ENCODE data around the gene ALK.
"Not testable (repeated sequence)": the region's sequence is repeated elsewhere in the genome, so short reads cannot be mapped to it uniquely, and the experiment has no call there.

ALK gene

DNA sequence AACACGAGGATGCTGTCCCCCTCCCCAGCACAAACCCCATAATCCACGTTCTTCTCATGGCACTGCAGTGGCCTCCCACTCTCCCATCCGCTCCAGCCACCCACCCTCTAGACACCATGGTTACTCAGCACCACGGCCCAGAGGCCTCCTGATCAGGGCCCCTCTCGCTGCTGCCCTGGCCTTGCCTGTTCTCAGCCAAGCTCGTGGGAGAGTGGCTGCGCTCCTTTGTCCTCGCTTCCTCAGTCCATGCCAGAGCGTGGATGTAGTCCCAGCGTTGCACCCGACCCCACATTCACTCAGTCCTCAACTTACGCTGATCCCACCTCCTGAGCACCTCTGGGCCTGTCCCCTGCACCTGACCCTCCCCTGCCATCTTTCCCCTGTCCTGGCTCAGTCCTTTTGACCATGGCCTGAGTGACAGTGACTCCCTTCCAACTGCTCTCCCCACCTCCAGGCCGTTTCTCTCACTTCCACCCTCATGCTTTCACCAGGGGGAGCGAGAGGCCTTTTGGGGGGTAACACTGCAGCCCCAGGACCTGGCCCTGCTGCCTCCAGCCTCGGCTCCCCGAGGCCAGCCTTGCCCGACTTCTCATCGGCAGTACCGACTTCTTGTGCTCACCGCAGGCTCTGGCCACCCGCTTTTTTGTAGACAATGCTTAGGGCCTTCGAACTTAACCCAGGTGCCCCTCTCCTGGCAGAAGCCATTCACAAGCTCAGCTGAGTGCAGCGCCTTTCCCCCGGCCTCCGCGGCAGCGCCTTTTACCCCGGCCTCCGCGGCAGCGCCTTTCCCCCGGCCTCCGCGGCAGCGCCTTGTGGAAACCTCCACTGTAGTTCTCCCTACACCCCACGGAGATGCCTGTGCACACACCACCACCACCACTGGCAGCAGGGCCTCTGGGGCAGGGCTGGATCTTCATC is 674.7 kb downstream of the ALK start:
- DNase-seq (ENCODE audit: low spot score): no peak

GRCh38 chr2:29245742-29246382 is 675.5 kb downstream of the ALK start:
- no peak for DNase-seq (ENCODE audit: low spot score)

- DNase-seq (ENCODE audit: low spot score): not testable (repeated sequence)
Measured at GRCh38 chr2:29245035-29245741, 676.2 kb downstream of the ALK start.

DNA sequence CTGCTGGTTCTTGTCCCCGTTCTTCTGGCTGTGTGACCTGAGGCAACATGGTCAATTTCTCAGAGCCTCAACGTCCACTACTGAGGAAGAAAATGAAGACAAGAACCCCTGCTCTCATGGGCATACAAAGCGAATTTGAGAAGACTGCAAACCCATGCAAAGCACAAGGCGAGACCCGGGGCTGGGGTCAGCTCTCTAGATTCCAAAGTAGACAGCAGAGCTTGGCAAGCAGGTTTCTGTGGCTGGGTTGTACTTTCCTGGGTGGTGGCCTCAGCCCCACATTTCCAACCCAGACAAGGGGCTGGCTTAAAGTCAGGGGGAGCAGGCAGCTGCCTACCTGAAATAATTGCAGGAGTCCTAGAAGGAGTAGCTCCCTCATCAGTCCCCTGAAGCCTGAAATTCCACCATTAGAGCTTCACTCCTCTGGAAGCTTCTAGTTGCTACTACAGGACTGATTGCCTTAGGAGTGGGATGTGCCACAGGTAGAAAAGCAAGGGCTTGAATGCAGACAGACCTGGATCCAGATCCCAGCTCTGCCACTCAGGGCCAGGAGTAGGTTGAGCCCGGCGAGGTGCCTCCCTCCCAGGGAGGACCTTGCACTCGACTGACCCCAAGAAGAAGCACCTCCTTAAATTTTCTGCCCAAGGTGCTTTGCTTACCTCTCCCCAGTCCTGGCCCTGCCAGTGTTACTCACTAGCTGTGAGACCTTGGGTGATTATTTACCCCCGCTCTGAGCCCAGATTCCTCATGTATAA is 678.6 kb downstream of the ALK start:
- no peak for DNase-seq (ENCODE audit: low spot score)

DNA sequence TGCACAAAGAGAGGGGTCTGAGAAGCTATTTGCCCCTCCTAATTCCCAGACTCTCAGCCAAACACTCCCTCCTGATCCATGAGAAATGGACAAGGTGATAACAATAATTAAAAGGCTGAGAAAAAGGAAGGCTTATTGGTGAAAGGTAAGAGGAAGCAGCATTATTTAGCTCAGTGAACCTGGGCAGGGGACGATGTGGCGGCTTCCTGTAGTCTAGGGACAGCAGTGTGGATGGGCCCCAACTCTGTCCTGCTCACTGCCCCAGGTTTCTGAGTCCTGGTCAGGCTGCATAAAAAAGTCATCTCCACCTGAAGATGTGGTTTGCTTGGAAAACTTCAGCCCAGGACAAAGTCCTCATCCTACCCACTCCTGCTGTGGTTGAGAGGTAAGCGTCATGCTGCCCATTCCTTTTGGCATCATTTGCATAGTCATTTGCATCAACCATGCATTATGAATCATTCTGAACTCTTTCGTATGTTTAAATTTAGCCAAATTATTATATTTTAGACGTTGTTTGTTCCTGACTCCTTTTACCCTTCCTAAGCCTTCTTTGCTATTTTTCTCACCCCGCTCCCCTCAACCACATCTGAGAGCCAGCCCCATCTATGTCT is 679.3 kb downstream of the ALK start:
- DNase-seq (ENCODE audit: low spot score): no peak

DNA sequence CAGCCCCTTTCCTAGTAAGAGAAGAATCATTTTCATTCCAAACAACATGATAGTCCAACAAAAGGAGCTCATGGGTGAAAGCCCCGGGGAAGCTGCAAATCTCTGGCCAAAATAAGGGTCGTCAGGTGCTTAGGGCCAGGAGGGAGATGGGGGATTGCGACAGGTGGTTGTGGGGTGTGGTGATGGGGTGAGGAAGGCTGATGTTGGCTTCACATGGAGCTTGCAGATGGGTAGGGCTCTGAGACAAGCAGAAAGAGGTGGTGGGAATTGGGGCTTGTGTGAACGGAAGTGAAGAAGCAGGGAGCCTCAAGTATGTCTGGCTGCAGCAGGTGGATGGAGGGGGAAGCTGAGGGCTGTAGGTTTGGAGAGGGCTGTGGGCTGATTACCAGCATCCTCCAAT is 680.0 kb downstream of the ALK start:
- no peak for DNase-seq (ENCODE audit: low spot score)

DNA sequence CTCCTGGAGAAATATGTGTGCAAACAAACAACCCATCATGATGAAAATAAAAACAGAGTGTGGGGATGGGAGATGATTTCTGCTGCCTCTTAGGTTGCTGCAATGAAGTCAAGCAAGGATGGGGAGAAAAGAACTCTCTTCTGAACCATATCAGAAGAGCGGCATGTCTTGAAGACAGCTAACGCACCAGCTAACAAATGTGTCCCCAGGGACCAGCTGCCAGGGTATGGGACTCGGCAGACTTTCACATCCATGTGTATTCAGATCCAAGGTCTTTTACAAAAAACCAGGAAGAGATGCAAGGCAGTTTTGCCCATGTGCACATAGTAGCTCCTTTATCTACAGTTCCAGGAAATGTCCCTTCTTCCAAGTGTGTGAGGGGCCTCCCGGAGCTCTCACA is 680.8 kb downstream of the ALK start:
- DNase-seq (ENCODE audit: low spot score): no peak

DNA sequence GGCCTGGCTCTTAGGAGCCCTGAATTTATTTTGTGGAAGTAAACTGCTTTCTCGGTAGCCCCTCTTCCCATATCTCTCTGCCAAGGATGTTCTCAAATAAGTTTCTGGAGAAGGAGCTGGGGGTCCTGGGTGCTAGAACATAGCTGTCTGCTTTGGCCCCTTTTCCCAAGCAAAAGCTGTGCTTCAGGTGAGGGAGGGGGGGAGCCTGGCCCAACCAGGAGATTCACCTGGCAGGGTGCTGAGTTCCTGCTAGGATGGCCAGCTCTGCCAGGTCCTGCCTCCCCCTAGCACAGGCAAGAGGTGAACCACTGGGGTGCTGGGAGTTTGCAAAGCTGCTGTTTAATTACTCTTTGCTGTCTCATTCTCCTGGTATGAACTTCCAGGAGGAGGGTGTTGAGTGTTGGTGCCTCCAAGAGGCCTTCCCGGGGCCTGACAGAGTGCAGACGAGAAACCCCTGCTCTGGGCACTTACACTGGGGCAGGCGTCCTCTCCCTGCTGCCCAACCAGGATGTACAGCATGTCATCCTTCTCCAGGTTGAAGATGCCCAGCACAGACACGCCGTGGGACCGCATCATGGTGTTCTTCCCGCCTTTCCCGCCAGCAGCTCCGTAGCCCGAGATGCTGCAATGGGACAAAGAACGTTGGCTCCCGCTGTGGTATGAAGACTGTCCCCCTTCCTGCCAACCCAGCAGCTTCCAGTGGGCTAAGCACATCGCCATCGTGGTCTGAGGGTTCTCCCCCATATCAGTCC is 682.0 kb downstream of the ALK start:
- DNase-seq (ENCODE audit: low spot score): no peak

DNA sequence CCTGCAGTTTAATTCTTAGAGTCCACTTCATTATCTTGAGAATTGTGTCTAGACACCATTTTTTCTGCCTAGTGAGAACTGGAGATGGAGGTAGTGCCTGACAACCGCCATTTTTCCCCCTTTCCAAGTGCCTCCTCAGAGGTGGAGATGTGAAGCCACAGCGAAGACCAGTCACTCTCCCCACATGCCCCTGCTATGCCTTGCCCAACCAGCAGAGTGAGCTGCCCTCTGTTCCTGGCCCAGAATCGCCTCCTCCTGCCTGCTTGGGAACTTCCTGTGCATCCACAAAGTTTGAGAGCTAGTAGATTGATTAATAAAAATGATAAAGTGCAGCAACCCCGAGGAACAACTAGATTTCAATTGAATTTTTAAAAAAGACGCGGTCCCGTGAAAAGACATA is 682.9 kb downstream of the ALK start:
- DNase-seq (ENCODE audit: low spot score): no peak

DNA sequence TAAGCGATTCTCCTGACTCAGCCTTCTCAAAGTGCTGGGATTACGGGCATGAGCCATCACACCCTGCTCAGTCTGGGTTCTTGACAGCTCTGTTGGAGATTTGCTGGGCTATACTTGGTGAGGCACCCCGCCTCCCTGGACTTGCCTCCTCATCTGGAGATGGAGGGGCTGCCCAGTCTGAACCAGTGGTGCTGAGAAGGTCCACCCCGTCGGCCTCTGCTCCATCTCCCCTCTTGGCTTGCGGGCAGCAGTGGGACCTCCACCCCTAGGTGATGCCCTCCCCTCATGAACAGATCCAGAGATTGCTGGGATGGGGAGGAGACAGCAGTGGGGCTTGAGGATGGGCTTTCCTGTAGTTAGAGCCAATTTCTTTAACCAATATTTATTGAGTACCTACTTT is 685.3 kb downstream of the ALK start:
- DNase-seq (ENCODE audit: low spot score): no peak

DNA sequence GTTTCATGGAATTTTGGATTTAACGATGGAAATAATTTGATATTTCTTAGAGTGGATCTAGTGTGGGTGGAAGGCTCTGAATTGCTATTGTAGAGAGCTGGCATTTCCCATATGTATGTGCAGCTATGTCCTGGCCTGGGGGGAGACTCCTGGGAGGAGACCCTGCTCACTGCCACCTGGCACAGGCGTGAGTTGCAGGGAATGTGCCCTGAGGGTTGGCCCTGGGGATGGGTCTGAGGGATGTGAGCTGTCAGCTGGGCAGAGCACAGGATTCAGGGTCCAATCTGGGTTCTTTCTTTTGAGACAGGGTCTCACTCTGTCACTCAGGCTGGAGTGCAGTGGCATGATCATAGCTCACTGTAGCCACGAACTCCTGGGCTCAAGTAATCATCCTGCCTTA is 686.0 kb downstream of the ALK start:
- no peak for DNase-seq (ENCODE audit: low spot score)

- DNase-seq (ENCODE audit: low spot score): no peak
Measured at GRCh38 chr2:29233428-29233827, 688.0 kb downstream of the ALK start.

DNA sequence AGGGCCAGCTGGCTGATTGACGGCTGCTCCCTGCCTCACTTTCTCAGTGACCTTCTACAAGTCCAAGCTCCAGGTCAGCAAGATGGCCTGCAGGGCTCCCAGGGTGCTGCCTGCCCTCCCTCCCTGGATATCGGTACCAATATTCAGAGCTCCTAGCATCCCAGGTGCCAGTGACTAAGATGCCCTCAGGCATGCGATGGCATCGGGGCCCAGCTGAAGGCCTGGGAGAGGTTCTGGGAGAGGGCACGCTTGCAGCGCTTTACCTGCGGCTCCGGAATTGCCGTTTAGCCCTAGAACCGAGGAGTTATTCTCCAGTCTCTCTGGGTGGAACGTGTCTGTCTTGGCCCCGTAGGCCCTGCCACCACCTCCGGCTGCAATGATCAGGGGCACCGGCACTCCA is 689.3 kb downstream of the ALK start:
- DNase-seq (ENCODE audit: low spot score): no peak

DNA sequence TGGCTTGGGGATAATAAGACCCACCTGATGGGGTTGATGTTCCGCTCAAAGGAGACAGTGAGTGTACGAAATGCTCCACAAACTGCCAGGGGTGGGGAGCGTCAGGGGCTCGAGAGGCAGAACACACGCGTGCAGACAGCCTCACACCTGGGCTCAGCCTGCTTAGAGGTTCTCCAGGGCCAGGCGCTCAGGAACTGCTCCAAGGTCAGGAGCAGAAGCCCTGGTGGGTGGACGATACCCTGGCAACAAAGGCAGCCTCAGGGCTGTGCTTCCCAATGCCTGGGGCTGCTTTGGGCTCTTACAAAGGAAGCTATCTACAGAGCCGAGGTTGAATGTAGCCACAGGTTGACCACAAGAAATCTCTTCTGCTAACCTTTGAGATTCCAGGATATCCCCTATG is 691.7 kb downstream of the ALK start:
- no peak for DNase-seq (ENCODE audit: low spot score)

DNA sequence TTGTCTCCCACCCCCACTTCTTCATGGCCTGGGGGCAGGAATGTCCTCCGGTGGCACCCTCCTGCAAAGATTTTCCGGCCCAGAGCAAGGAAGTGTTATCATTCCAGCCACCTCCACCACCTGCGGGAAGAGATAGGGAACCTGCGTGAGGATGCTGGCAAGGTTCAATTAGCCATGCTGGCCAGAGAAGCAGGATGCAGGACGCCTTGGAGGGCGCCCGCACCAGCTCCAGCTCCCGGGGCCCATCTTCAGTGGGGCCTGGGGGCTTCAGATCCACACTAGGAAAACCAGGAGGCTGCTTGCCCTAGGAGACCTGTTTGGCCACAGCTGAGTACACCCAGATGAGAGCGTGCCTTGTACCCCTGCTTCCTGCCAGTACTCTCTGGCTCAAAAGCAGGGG is 692.4 kb downstream of the ALK start:
- no peak for DNase-seq (ENCODE audit: low spot score)

- no peak for DNase-seq (ENCODE audit: low spot score)
Measured at GRCh38 chr2:29227935-29228675, 693.3 kb downstream of the ALK start.

GRCh38 chr2:29226808-29227207 is 694.6 kb downstream of the ALK start:
- DNase-seq (ENCODE audit: low spot score): no peak

DNA sequence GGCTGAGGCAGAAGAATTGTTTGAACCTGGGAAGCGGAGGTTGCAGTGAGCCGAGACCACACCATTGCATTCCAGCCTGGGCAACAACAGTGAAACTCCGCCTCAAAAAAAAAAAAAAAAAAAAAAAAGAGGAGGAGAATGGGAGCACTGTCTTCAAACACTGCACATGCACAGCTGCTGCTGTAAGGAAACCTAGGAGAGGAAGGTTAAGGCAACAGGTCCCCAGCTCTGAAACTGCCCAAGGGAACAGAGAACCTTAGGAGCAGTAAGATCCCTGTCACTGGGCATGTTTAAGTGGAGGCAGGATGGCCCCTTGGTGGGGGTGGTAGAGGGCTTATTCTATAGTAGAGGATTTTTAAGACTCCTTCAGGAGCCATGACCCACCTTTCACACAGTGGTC is 695.0 kb downstream of the ALK start:
- DNase-seq (ENCODE audit: low spot score): no peak

DNA sequence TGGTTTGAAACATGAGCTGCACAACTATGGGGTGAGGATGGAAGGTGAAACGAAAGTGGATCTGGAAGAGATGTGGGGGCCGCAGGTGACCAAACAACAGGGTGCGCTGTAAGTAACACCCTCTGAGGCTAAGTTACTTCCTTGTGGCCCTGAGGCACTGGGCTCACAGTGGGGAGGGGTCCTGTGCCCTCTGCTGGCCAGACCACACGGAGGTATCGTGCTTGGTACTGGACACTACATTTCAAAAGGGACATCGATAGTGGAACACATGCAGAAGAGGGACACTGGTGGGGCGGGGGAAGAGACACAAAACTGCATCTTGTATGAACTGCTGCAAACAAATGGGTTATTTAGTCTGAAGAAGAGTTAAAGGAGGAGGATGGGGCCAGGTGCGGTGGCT is 695.6 kb downstream of the ALK start:
- DNase-seq (ENCODE audit: low spot score): no peak

Data from ecto neural progenitor cell (in vitro differentiated cells).